Measurements from ENCODE around the gene ZBTB20.
A peak's percentile ranks its signal among the peaks of the same experiment; 100 is the strongest.

Gene ZBTB20

DNA sequence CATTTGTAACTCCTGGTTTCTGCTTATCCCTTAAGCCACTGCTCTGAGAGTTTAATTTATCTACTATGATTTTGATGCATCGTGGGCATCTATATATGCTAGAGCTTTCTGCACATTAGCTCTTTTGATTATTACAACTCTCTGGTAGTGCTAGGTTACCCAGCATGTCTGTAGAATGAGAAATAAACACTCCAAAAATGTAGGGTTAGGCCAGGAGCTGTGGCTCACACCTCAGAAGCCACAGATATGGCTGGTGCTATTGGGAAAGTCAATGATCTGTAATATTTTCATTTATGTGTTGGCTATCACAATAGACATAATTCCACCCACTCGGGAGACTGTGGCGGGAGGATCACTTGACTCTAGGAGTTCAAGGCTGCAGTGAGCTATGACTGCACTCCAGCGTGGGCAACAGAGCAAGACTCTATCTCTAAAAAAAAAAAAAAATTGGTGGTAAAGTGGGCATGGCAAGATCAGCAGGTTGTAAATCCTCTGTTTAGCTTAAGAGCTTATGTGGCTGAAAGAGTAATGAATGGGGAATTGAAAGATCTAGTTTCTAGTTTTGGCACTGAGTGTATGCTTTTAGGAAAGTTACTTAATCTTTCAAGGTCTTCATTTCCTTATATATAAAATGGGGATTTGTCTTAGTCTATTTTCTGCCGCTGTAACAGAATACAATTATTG, 847.0 kb downstream of the ZBTB20 start:
- no peak for DNase-seq (ENCODE audit: low read depth)
- H3K4me3 ChIP-seq (ENCODE audit: low read depth, low read length) = no peak overlapping the region
- TF ChIP-seq, protein P1, sequence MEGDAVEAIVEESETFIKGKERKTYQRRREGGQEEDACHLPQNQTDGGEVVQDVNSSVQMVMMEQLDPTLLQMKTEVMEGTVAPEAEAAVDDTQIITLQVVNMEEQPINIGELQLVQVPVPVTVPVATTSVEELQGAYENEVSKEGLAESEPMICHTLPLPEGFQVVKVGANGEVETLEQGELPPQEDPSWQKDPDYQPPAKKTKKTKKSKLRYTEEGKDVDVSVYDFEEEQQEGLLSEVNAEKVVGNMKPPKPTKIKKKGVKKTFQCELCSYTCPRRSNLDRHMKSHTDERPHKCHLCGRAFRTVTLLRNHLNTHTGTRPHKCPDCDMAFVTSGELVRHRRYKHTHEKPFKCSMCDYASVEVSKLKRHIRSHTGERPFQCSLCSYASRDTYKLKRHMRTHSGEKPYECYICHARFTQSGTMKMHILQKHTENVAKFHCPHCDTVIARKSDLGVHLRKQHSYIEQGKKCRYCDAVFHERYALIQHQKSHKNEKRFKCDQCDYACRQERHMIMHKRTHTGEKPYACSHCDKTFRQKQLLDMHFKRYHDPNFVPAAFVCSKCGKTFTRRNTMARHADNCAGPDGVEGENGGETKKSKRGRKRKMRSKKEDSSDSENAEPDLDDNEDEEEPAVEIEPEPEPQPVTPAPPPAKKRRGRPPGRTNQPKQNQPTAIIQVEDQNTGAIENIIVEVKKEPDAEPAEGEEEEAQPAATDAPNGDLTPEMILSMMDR (IDR thresholded peaks at IDR 0.05; ENCODE audit: low read depth, low read length, missing control alignments) = no peak

DNA sequence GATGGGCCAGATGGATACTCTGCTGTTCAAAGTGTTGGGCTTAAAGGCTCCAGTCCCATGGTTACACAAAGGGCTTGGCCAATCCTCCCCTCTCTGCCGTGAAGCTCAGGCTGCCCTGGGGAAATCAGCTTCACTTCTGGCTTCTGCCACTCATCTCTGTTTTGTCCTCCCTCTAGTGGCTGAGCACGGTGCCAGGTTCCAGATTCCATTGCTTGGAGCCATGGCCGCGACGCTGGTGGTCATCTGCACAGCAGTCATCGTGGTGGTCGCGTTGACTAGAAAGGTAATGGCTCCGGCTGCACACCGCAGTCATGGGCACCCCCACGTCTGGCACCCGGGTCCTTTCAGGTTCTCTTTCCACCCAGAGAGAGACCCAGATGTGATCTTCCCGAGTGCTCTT, 847.7 kb downstream of the ZBTB20 start:
- no peak overlapping the region for H3K4me3 ChIP-seq (ENCODE audit: low read depth, low read length)
- TF ChIP-seq, protein P1 (IDR thresholded peaks at IDR 0.05; ENCODE audit: low read depth, low read length, missing control alignments) = peak; percentile 51
- no peak for DNase-seq (ENCODE audit: low read depth)

DNA sequence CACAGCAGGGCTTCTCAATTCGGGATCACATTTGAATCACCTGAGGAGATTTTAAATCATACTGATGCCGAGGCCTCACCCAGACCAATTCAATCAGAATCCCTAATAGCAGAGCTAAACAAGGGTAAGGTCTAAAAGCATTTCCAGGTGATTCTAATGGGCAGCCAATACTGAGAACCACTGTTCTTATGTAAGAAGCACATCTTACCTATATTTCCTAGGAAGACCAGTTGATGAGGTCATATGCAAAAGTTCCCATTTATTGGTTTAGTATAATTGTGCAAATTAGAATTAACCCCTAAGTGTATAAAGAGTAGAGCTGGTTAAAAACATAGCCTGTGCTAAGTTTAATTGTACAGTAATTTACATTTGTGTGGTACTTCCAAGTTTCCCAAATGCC, 851.1 kb downstream of the ZBTB20 start:
- DNase-seq (ENCODE audit: low read depth) = no peak
- no peak overlapping the region for H3K4me3 ChIP-seq (ENCODE audit: low read depth, low read length)
- TF ChIP-seq, protein P1 (IDR thresholded peaks at IDR 0.05; ENCODE audit: low read depth, low read length, missing control alignments) = no peak

DNA sequence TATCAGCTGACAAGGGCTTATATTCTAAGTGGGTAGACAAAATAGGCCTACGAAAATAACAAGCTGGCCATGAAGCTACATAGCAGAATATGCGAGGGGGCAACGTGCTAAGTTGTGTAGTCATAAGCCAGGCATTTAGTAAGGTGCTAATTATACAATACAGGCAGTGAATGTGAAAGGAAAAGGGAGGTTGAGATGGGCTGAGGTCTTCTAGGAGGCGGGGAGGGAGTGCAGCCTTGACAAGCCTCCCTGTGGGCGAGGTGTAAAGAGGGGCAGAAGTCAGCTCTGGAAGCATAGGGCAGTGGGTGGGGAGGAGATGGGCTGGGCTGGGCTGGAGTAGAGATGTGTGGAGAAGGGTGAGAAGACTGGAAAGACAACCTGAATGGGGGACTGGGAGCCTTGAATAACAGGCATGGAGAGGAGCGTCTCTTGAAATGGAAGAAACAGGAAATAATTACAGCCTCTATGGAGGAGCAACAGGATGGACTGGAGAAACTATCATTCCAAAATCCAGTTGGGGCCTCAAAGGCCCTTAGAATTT, 852.1 kb downstream of the ZBTB20 start:
- DNase-seq (ENCODE audit: low read depth) = no peak
- TF ChIP-seq, protein P1 (IDR thresholded peaks at IDR 0.05; ENCODE audit: low read depth, low read length, missing control alignments) = no peak
- H3K4me3 ChIP-seq (ENCODE audit: low read depth, low read length) = no peak overlapping the region

DNA sequence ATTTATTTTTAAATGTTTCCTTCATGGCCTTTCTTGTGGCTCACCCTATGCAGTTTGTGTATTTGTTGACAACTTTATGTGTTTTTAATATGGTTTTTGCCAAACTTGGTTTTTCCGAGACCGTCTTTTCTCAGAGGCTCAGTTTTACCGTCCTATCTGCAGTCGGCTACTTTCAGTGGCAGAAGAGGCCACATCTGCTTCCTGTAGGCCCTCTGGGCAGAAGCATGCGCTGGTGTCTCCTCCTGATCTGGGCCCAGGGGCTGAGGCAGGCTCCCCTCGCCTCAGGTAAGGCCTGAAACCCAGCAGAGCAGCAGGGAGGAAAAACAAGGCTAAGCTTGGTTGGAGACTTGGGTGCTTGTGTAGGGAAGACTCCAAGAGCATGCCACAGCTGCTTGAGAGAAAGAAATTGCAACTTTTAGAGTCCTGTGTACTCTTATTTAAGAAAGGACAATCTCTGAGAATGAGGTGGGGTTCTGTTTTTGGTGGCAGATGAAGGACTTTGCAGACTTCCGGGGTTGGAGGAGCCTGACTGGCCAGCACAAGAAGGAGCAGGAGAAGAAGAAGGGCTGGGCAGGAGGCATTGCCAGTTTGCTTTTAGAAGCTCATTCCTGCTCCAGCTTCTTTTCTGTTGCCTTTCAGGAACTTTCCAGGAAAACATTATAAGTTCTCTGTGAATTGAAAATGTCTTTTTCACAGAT, 853.1 kb downstream of the ZBTB20 start, which contains the start of gene TIGIT:
TIGIT (plus strand) TSS at position 191 of the 698 bp plus-strand sequence; CDS start at position 225, 34 bp downstream.
- TF ChIP-seq, protein P1 (IDR thresholded peaks at IDR 0.05; ENCODE audit: low read depth, low read length, missing control alignments) = no peak
- H3K4me3 ChIP-seq (ENCODE audit: low read depth, low read length) = no peak within 1 kb of the TSS
- no peak for DNase-seq (ENCODE audit: low read depth)

DNA sequence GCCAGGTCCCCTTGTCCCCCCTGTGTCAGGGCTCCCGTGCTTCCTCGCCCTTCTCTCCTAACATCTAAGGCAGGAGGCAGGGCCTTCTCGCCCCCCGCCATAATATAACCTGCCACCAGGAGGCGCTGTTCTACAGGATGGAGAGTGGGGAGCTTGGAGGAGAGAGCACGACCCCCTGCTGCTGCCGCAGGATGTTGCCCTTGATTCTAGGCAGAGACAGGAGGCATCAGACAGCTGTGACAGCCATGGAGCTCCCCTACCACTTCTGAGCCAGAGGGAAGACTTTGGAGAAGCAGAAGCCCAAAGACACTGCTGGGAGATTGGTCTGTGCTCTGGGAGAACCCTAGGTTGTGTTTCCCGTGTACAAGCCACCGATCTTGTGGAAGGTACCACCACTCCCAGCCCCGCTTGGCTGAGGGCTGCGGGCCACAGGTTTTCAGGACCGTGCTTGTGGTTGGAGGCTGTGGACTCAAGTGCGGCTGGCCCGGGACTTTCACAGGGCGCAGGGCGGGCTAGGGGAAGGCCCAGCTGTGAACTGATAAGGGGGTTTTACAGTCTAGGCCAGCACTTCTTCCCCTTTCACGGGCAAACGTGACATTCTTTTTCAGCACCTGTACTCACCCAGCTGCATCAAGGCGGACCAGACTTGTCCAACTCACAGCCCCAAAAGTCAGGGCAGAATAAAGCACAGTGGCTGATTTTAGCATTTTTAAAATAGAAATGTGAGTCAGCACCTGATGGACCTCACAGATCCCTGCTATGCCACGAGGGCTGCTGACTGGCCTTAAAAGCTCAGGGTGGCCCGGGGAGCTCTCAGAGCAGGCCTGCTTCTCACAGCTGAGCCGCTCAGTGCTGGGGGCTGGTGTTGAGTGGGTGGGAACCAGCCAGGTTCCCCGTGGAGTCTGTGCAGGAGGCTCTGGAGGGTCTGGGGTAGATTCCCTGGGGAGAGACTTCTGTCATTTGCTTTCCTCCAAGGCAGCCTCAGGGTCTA, 855.9 kb downstream of the ZBTB20 start:
- peak overlapping the region; percentile 12 for H3K4me3 ChIP-seq (ENCODE audit: low read depth, low read length)
- peak; percentile 78 for DNase-seq (ENCODE audit: low read depth)
- TF ChIP-seq, protein P1 (IDR thresholded peaks at IDR 0.05; ENCODE audit: low read depth, low read length, missing control alignments) = peak; percentile 92

Measured in GM12864 (cell line).